Right cardiac atrium (tissue), 5 donors: ENCODE results near the gene RSPH6A. TPM values are rescaled to one million over a fixed set of nuclear protein-coding genes. Genes with fewer than 3 reads are reported as not detected.

Experiments used
- ATAC-seq, 2 donors: fragments of 200-7000 bp; cut with Tn5 transposase; one replicate each; pipeline versions ENCODE4 v1.8.0 to v1.9.1; 2020; ENCODE audit warnings: moderate library complexity in 2 of 2, mild to moderate bottlenecking in 1 of 2
- DNase-seq, 3 donors: peaks; one replicate each; pipeline ENCODE4 v3.0.0-alpha.2; 2020
- H3K27ac ChIP-seq: one replicate; pipeline ENCODE4 v1.5.1; 2013; ENCODE audit warnings: mild to moderate bottlenecking, low read length, control low read depth, moderate library complexity
- H3K27me3 ChIP-seq: one replicate; pipeline ENCODE4 v1.6.1; 2013; ENCODE audit not compliant: control insufficient read depth, insufficient read depth
- H3K4me1 ChIP-seq: one replicate; pipeline ENCODE4 v1.6.1; 2013; ENCODE audit warnings: low read length; ENCODE audit not compliant: control insufficient read depth, insufficient read depth
- H3K4me3 ChIP-seq: one replicate; pipeline ENCODE4 v1.5.1; 2013; ENCODE audit warnings: low read length, control low read depth
- H3K9me3 ChIP-seq: one replicate; pipeline ENCODE4 v1.6.1; 2013; ENCODE audit warnings: low read length; ENCODE audit not compliant: control insufficient read depth
- WGBS: extraction: QIAGEN DNeasy Blood & Tissue Kit; methylation state at CpG from one replicate; pipeline ENCODE4 v1.1.7; 2013; 5-methylcytosine and 5-hydroxymethylcytosine counted together
- intact Hi-C, 4 donors: fragments of 100-400 bp; cut with DNase I; formaldehyde crosslinking; loops; one replicate each; pipeline versions ENCODE4 v1.11.0 to v1.14.0; 2022 to 2023
- polyA plus RNA-seq: library from polyadenylated mRNA; stranded (reverse); fragments of 200-250 nt; gene quantifications from one replicate; pipeline ENCODE4 v1.2.3, GENCODE V29; 2013
- total RNA-seq, 4 donors: library from RNA; stranded (reverse); fragmentation: NEBNext Ultra II Directional; extraction: Animal tissue kit (Norgen Biotek cat#: 25700); gene quantifications; one replicate each; pipeline ENCODE4 v1.2.1, GENCODE V29; 2021
- donor health status: healthy with polysubstance abuse.
- donor health status: DM: no; HTN: yes; CAD: no.
- donor health status: DM: no; HTN: no; CAD: no.
- donor health status: DM: no; HTN: yes; CAD: no; lungs with severe emphysema.
- donor health status: DM: yes; HTN: yes; CAD: no.

RSPH6A gene
- total and polyA plus RNA-seq, 5 donors = 0.14 TPM; not detected in 4

DNA sequence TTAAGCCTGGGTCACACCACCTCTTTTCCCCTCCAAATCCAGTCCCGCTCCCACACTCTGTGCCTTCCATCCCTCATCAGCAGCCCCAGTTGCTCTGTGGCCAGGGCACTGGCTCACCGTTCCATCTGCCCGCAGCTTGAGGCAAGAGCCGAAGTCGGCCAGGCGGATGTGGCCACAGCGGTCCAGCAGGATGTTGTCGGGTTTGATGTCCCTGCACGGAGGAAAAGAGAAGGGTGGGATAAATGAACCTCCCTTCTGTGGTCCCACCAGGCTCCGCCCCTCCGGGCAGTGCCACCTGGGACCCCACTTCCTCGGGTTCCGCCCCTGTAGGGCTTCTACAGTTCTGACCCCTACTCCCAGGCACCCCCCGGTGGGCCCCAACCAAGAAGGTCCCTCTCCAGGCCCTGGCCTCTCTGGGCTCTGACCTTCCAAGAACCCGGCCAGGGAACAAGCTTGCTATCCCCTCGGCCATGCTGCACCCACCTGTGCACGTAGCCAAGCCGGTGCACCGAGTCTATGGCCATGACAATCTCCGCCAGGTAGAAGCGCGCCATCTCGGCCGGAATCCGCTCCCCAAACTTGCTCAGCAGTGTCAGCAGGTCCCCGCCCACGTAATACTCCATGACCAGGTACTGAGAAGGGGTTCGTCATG, 37.0 kb downstream of the RSPH6A start:
- ATAC-seq (no peak), DNase-seq (peak in 1 of 3 donors; percentile 65)
- Histone ChIP-seq H3K9me3 (no peaks in the 10 kb centered on the region), H3K27ac (no peak overlapping the region), H3K4me1 (no peaks in the 10 kb centered on the region), H3K27me3 (no peaks in the 10 kb centered on the region), H3K4me3 (no peak overlapping the region)
- intact Hi-C loops = no loop called here
- WGBS = 94% methylated on average over 28 of the region's 28 CpGs

DNA sequence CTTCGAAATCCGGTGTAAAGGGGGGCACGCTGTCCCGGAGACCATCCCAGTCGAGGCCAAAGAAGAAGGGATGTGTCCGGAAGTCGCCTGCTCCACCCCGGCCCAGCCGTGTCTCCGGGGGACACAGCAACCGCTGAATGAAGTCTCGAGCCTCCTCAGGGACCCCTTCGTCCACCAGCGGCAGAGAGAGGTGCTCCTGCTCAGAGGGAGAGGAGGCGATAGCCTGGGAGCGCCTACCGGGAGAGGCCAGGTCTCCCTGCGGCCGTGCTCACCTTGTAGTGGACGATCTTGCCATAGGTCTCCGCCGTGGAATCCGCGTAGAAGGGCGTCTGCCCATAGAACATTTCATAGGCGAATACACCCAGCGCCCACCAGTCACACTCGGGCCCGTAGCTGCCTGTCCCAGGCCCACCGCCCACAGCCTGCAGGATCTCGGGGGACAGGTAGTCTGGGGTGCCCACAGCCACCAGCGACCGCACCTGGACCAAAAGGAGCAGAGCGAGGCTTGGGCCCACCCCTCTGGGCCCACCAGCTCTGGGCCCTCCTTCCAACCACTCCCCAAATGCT, 37.6 kb downstream of the RSPH6A start:
- peak in 1 of 3 donors; percentile 58 for DNase-seq
- Histone ChIP-seq H3K27me3 (no peaks in the 10 kb centered on the region), H3K27ac (no peak overlapping the region), H3K9me3 (no peaks in the 10 kb centered on the region), H3K4me3 (no peak overlapping the region), H3K4me1 (no peaks in the 10 kb centered on the region)
- whole genome bisulfite sequencing = 93% methylated on average over 34 of the region's 34 CpGs
- no peak for ATAC-seq
- intact Hi-C loops = no loop called here

DNA sequence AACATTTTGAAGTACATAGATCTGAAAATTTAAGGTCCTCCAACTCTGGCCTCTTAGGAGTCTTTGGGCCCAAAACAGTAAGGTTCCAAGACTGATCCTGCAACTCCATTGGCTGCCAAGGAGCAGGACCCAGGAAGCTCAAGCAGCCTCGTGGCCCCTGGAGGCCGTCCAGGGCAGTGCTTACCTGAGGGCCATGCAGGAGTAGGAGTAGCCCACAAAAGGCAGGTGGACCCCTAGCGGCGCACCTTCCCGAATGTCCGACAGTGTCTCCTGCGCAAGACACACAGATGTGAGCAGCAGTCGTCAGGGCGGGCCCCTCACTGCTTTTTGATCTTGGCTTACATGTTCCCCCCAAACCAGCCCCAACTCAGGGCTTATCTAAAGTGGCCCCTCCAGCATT, 40.3 kb downstream of the RSPH6A start:
- ATAC-seq (no peak), DNase-seq (no peak)
- intact Hi-C loops = no loop called here
- Histone ChIP-seq H3K27ac (no peak overlapping the region), H3K9me3 (no peaks in the 10 kb centered on the region), H3K4me3 (no peak overlapping the region), H3K4me1 (no peaks in the 10 kb centered on the region), H3K27me3 (no peaks in the 10 kb centered on the region)
- 91% methylated on average over 9 of the region's 9 CpGs for WGBS

DNA sequence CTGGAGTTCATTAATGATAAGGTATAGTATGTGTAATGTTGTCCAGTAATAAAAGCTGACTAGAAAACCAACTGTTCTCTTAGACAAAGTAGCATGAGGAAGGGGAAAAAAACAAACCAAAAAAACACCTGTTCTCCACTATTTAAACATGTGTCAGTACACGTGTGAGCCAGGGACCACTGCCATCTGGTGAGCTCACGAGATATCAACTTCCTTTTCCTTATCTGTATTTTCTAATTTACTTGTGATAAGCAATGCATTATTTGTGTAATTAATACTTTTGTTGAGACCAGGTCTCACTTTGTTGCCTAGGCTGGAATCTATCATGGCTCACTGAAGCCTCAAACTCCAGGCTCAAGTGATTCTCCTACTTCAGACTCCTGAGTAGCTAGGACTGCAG, 41.7 kb downstream of the RSPH6A start:
- Histone ChIP-seq H3K4me3 (no peak overlapping the region), H3K9me3 (no peaks in the 10 kb centered on the region), H3K27ac (no peak overlapping the region), H3K27me3 (no peaks in the 10 kb centered on the region), H3K4me1 (no peaks in the 10 kb centered on the region)
- DNase-seq = peak in 1 of 3 donors; percentile 16
- intact Hi-C loops = no loop called here
- no peak for ATAC-seq
- WGBS = 12% methylated on average over 2 of the region's 2 CpGs

DNA sequence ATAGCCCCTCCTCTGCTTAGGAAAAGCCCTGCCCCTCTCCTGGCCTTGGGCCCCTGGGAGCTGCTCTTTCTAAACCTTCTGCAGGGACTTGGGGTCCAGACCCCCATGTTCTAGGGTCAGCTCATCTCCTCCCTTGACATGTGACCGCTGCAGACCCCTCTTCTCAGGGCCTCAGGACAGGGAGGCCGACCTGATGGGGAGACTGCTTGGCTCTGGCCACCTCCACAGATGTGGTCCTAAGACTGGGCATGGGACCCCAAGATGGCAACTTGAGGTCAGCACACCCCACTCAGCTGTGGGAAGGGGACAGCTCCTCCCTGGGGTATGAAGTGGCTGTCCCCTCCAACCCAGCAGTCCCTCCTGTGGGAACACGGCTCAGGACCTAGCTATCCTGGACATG, 42.2 kb downstream of the RSPH6A start:
- intact Hi-C loops = no loop called here
- Histone ChIP-seq H3K9me3 (no peaks in the 10 kb centered on the region), H3K27ac (no peak overlapping the region), H3K4me1 (no peaks in the 10 kb centered on the region), H3K4me3 (no peak overlapping the region), H3K27me3 (no peaks in the 10 kb centered on the region)
- ATAC-seq (no peak), DNase-seq (peak in 1 of 3 donors; percentile 35)
- WGBS = 90% methylated on average over 3 of the region's 3 CpGs

DNA sequence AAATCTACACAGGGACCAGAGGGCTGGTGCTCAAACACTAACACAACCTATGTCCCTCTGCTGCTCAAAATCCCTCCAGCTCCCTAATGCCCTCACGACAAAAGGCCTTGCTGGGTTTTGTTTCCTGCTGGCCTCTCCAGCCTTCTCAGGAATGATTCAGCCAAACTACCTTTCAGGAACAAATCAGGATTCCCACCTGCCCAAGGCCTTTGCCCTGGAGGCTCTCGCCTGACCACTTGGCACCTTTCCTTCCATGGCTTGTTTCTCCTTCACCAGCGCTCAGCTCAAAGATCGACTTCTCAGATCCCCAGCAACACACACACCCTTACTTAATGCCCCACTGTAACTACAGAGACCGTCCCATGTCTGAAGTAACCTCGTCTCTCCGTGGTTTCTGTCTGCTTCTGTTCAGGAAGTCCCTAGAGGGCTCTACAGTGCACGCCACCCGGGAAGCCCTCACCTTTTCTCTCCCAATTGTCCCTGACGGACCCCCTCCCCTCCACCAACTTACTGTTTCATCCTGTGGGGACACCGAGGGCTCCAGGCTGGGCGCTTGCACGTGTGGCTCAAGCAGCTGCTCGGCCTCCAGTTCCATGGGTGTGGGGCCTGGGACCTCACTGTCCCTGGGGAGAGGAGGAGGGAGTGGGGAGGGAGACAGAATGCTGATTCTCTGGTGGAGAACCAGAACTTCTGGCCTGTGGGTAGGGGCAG, 42.8 kb downstream of the RSPH6A start:
- Histone ChIP-seq H3K27ac (no peak overlapping the region), H3K27me3 (no peaks in the 10 kb centered on the region), H3K4me1 (no peaks in the 10 kb centered on the region), H3K4me3 (no peak overlapping the region), H3K9me3 (no peaks in the 10 kb centered on the region)
- ATAC-seq (no peak), DNase-seq (no peak)
- intact Hi-C loops = no loop called here
- 83% methylated on average over 14 of the region's 14 CpGs for WGBS

DNA sequence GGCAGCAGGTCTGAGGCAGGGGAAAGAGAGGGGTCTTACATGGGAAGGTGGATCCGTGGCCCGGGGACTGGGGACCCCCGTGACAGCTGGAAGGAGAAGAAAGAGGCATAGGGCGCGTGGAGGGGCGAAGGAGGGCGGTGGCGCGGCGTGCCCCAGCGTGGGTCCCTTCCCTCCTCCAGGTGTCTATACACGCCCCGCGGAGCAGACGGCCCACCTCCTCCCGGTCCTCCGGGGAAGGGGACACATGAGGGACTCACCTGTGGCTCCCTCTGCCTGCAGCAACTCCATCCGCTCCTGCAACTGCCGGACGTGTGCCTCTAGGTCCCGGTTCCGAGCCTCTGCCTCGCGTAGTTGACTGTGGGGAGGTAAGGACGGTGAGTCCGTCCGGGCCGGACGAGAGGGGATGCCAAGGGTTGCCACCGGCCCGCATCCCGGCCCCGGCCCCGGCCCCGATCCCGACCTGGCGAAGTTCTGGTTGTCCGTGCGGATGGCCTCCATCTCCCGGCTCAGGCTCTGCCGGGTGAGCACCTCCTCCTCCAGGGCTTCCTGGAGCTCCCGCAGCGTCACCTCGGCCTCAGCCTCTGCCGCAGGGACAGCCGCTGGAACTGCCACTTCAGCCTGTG, 43.7 kb downstream of the RSPH6A start:
- ATAC-seq (no peak), DNase-seq (peak in 2 of 3 donors; percentile 75 to 77)
- H3K4me3 ChIP-seq = no peak overlapping the region
- no peaks in the 10 kb centered on the region for H3K27me3 ChIP-seq
- WGBS = 84% methylated on average over 46 of the region's 46 CpGs
- H3K27ac ChIP-seq = peak overlapping the region; percentile 86
- intact Hi-C loops = no loop called here
- H3K4me1 ChIP-seq = no peaks in the 10 kb centered on the region
- H3K9me3 ChIP-seq = no peaks in the 10 kb centered on the region

DNA sequence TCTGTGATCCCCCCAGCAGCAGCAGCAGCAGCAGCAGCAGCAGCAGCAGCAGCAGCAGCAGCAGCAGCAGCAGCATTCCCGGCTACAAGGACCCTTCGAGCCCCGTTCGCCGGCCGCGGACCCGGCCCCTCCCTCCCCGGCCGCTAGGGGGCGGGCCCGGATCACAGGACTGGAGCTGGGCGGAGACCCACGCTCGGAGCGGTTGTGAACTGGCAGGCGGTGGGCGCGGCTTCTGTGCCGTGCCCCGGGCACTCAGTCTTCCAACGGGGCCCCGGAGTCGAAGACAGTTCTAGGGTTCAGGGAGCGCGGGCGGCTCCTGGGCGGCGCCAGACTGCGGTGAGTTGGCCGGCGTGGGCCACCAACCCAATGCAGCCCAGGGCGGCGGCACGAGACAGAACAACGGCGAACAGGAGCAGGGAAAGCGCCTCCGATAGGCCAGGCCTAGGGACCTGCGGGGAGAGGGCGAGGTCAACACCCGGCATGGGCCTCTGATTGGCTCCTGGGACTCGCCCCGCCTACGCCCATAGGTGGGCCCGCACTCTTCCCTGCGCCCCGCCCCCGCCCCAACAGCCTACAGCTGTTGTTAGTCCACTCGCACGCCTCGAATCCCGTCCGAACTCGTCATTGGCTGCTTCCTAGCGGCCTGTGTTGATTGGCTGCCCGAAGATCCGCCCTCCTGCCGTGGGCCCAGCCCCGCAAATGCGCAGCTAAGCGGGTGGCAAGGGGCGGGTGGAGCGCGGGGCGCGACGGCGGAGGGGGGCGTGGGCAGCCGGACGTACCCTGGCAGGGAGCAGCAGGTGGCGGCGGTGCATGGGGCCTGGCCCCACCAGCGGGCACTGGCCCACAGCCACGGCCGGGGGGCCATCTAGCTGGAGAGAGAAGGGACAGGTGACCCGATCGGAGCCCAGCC, 44.7 kb downstream of the RSPH6A start:
- DNase-seq = peak; percentile 97 to 99 (median 99)
- Histone ChIP-seq H3K27ac (peak overlapping the region; percentile 86), H3K4me1 (no peaks in the 10 kb centered on the region), H3K4me3 (peak overlapping the region; percentile 33), H3K27me3 (no peaks in the 10 kb centered on the region), H3K9me3 (no peaks in the 10 kb centered on the region)
- intact Hi-C loops = no loop called here
- peak; percentile 81 to 83 for ATAC-seq
- 3% methylated on average over 79 of the region's 79 CpGs for WGBS

DNA sequence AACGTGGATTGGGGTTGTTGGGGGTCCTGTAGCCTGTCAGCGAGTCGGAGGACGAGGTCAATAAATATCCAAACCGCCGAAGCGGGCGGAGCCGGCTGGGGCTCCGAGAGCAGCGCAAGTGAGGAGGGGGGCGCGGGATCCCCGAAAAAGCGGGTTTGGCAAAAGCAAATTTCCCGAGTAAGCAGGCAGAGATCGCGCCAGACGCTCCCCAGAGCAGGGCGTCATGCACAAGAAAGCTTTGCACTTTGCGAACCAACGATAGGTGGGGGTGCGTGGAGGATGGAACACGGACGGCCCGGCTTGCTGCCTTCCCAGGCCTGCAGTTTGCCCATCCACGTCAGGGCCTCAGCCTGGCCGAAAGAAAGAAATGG, 45.3 kb downstream of the RSPH6A start:
- ATAC-seq = peak in 1 of 2 donors; percentile 1
- intact Hi-C loops = loop anchor here in 1 of 4 donors (5.0 to 10.0 kb wide), 2 partner anchors 55 to 78 kb away; partner anchors contain the start of genes QPCTL and SNRPD2

DNA sequence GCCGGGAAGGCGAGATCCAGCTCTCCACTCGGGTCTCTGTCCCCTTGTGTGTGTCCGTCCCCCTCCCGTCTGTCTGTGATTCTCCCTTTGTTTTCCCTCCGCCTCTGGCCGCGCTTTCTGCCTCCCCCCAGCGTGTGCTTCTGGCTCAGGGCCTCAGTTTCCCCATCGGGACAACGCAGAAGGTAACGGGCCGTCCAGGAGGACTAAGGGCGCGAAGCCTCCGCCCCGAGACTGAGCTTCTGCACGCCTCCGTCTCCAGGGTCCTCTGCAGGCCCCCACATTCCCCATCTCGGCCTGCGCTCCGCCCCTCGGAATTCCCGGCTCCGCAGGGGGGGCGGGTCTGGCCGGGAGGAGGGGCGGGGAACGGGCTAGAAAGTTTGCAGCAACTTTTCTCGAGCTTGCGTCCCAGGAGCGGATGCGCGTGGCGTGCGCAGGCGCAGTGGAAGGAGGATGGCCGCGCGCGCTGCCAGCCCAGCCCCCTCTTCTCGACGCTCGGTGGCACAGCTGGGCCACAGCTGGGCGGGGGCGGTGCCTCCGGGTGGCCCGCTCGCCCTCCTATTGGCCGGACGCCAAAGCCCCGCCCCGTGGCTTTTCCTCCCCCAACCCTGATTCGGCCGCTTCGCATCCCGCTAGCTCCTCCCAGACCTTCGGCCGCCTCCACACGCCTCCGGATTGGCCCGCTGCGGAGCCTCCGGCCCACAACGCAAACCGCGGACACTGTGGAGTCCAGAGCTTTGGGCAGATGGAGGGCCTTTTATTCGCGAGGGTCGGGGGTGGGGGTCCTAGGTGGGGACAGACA, 45.9 kb downstream of the RSPH6A start, which contains the start of gene SIX5:
SIX5 (minus strand) TSS at position 269 of the 799 bp plus-strand sequence. CDS start 408 bp downstream, outside the sequence.
- under 1% methylated on average over 70 of the region's 70 CpGs for WGBS
- Histone ChIP-seq H3K4me1 (no peaks in the 10 kb centered on the region), H3K4me3 (peak within 1 kb of the TSS; percentile 80), H3K27ac (peak within 1 kb of the TSS; percentile 99), H3K27me3 (no peaks in the 10 kb centered on the region), H3K9me3 (no peaks in the 10 kb centered on the region)
- peak; percentile 72 to 73 for ATAC-seq
- DNase-seq = peak; percentile 99 to 100 (median 99)
- intact Hi-C loops = loop anchor here in 1 of 4 donors (5.0 to 10.0 kb wide), 2 partner anchors 54 to 77 kb away; partner anchors contain the start of genes QPCTL and SNRPD2

More for the DNA sequence above, 45.3 kb downstream of the RSPH6A start:
- DNase-seq = peak; percentile 65 to 87 (median 78)
- H3K27ac ChIP-seq = peak overlapping the region; percentile 86
- no peaks in the 10 kb centered on the region for H3K9me3 ChIP-seq
- no peaks in the 10 kb centered on the region for H3K4me1 ChIP-seq
- no peaks in the 10 kb centered on the region for H3K27me3 ChIP-seq
- WGBS = under 1% methylated on average over 28 of the region's 28 CpGs
- peak overlapping the region; percentile 33 for H3K4me3 ChIP-seq
